CD14-positive monocyte (primary cell): ENCODE results near the gene EMID1. TPM values are rescaled to one million over a fixed set of nuclear protein-coding genes. Genes with fewer than 3 reads are reported as not detected.
A peak's percentile ranks its signal among the peaks of the same experiment; 100 is the strongest.

Experiments
- DNase-seq, 3 donors: peaks; one replicate each; pipeline ENCODE4 v3.0.0-alpha.2; 2011 to 2022
- H2AFZ ChIP-seq: 2 replicates; pipeline ENCODE4 v1.6.0; 2012; ENCODE audit warnings: mild to moderate bottlenecking, low read depth, low read length, inconsistent platforms; ENCODE audit not compliant: insufficient read depth, poor library complexity, severe bottlenecking
- H3K27ac ChIP-seq, 2 donors: 1 replicate in 1 of 2; 2 replicates in 1 of 2; pipeline ENCODE4 v1.5.1; 2012 to 2013; ENCODE audit warnings: low read length in 2 of 2, control low read depth in 1 of 2, inconsistent platforms in 1 of 2, low read depth in 1 of 2, mild to moderate bottlenecking in 1 of 2
- H3K27me3 ChIP-seq, 2 donors: one replicate each; pipeline versions ENCODE4 v1.6.0 to v1.6.1; 2011 to 2013; ENCODE audit warnings: low read length in 2 of 2; ENCODE audit not compliant: control insufficient read depth in 2 of 2, insufficient read depth in 2 of 2
- H3K36me3 ChIP-seq, 2 donors: replicated peaks in 1 of 2; 1 replicate in 1 of 2; 2 replicates in 1 of 2; pipeline versions ENCODE4 v1.5.1 to v1.6.1; 2012 to 2013; ENCODE audit warnings: low read length in 2 of 2, control low read depth in 1 of 2, inconsistent platforms in 1 of 2, mild to moderate bottlenecking in 1 of 2; ENCODE audit not compliant: insufficient read depth in 2 of 2, control insufficient read depth in 1 of 2
- H3K4me1 ChIP-seq, 2 donors: 1 replicate in 1 of 2; 2 replicates in 1 of 2; pipeline versions ENCODE4 v1.5.1 to v1.6.1; 2012 to 2013; ENCODE audit warnings: low read length in 2 of 2, control low read depth in 1 of 2, inconsistent platforms in 1 of 2, mild to moderate bottlenecking in 1 of 2, moderate library complexity in 1 of 2; ENCODE audit not compliant: insufficient read depth in 2 of 2, control insufficient read depth in 1 of 2
- H3K4me2 ChIP-seq: replicated peaks from 2 replicates; pipeline ENCODE3; 2012; ENCODE audit warnings: low read length, moderate library complexity, mild to moderate bottlenecking; ENCODE audit not compliant: poor library complexity, severe bottlenecking; ENCODE audit errors: extremely low read depth
- H3K4me3 ChIP-seq, 3 experiments: fragments of 200-600 bp in 1 of 3; sonication (generic) in 1 of 3; replicated peaks in 1 of 3; 1 replicate in 2 of 3; 2 replicates in 1 of 3; pipeline ENCODE4 v1.5.1; 2011 to 2013; ENCODE audit warnings: low read length in 3 of 3, mild to moderate bottlenecking in 3 of 3, control low read depth in 2 of 3, low read depth in 2 of 3, inconsistent platforms in 1 of 3, moderate library complexity in 1 of 3
- H3K79me2 ChIP-seq: 2 replicates; pipeline ENCODE4 v1.6.0; 2012; ENCODE audit warnings: mild to moderate bottlenecking, control low read depth, inconsistent platforms, low read length, moderate library complexity; ENCODE audit not compliant: insufficient read depth
- H3K9ac ChIP-seq: 2 replicates; pipeline ENCODE4 v1.6.0; 2017; ENCODE audit warnings: low read length, mild to moderate bottlenecking; ENCODE audit not compliant: insufficient read depth, poor library complexity, severe bottlenecking
- H3K9me3 ChIP-seq, 2 donors: replicated peaks in 1 of 2; 1 replicate in 1 of 2; 2 replicates in 1 of 2; pipeline versions ENCODE4 v1.5.1 to v1.6.1; 2012 to 2013; ENCODE audit warnings: low read length in 2 of 2, control low read depth in 1 of 2; ENCODE audit not compliant: control insufficient read depth in 1 of 2, insufficient read depth in 1 of 2
- H4K20me1 ChIP-seq: 2 replicates; pipeline ENCODE4 v1.6.0; 2012; ENCODE audit warnings: mild to moderate bottlenecking, low read length, control low read depth, moderate library complexity; ENCODE audit not compliant: insufficient read depth
- H3K27ac Mint-ChIP-seq, 7 donors: one replicate each; pipeline ENCODE4 v1.8.0; 2020; ENCODE audit warnings: mild to moderate bottlenecking in 7 of 7, mixed read lengths in 7 of 7, moderate library complexity in 6 of 7, inconsistent platforms in 2 of 7
- H3K27me3 Mint-ChIP-seq, 3 donors: one replicate each; pipeline ENCODE4 v1.8.0; 2021 to 2022; ENCODE audit warnings: low read depth in 3 of 3, mild to moderate bottlenecking in 3 of 3, mixed read lengths in 3 of 3, moderate library complexity in 3 of 3, inconsistent platforms in 1 of 3
- H3K36me3 Mint-ChIP-seq, 2 donors: one replicate each; pipeline ENCODE4 v1.8.0; 2020; ENCODE audit warnings: mixed read lengths in 2 of 2, inconsistent platforms in 1 of 2, mild to moderate bottlenecking in 1 of 2
- H3K4me1 Mint-ChIP-seq: one replicate; pipeline ENCODE4 v1.8.0; 2020; ENCODE audit warnings: mild to moderate bottlenecking, mixed read lengths
- H3K4me3 Mint-ChIP-seq, 2 donors: one replicate each; pipeline ENCODE4 v1.8.0; 2020; ENCODE audit warnings: mild to moderate bottlenecking in 2 of 2, mixed read lengths in 2 of 2, moderate library complexity in 1 of 2
- H3K9me3 Mint-ChIP-seq, 7 donors: one replicate each; pipeline ENCODE4 v1.8.0; 2020 to 2022; ENCODE audit warnings: mixed read lengths in 7 of 7, mild to moderate bottlenecking in 6 of 7, moderate library complexity in 6 of 7, inconsistent platforms in 2 of 7
- WGBS: methylation state at CpG from one replicate; pipeline ENCODE4 v1.1.5; 2013; ENCODE audit warnings: missing lambda C conversion rate; ENCODE audit not compliant: insufficient coverage; 5-methylcytosine and 5-hydroxymethylcytosine counted together
- intact Hi-C, 2 donors: fragments of 100-400 bp; cut with micrococcal nuclease; formaldehyde crosslinking; loops; one replicate each; pipeline versions ENCODE4 v1.15.0 to v1.15.1; 2023
- polyA plus RNA-seq, 3 donors: library from polyadenylated mRNA; depleted of rRNA in 1 of 3; unstranded in 2 of 3; stranded (reverse) in 1 of 3; fragments of 300-500 nt in 2 of 3; fragments of >200 nt in 1 of 3; fragmentation: Illumina TruSeq in 2 of 3; gene quantifications; 1 replicate in 2 of 3; 2 replicates in 1 of 3; pipeline ENCODE4 v1.2.3, GENCODE V29; 2012 to 2021
- TF ChIP-seq, protein P1 (sequence below): fragments of 200-600 bp; IDR thresholded peaks from one replicate; pipeline ENCODE4 v1.8.0; 2022; ENCODE audit warnings: antibody characterized with exemption, mild to moderate bottlenecking

Gene EMID1
- polyA plus RNA-seq, 3 donors: not detected

DNA sequence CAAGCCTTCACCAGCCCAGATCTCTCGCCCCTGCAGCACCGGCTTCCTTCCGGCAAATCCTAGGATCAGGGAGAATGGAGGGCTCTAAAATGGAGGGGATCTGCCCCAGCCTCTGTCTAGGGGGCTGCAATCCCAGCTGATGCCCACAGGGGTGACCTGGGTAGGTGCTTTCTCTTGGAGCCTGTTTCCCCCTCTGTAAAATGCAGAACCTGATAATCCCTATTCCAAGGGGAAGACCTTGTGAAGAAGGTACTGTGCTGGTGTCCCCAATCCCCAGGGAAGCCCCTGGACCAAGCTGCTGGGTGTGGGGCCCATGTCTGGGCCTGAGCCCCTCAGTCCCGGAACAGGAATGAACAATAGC is 2.8 kb downstream of the EMID1 start:
- Histone ChIP-seq H3K4me3 (no peak overlapping the region), H3K27me3 (peaks cover 6 to 36% of the 10 kb centered on the region in 2 donors), H3K36me3 (no peaks in the 10 kb centered on the region), H3K4me2 (no peak overlapping the region), H3K79me2 (no peaks in the 10 kb centered on the region), H4K20me1 (no peaks in the 10 kb centered on the region), H3K27ac (no peak overlapping the region), H3K4me1 (peaks cover 11 to 20% of the 10 kb centered on the region in 2 donors), H2AFZ (no peak overlapping the region), H3K9me3 (no peaks in the 10 kb centered on the region), H3K9ac (peak overlapping the region; percentile 21)
- H3K27me3 Mint-ChIP-seq: peaks cover 31 to 45% (median 34%) of the 10 kb centered on the region in 3 donors
- TF ChIP-seq, protein P1, sequence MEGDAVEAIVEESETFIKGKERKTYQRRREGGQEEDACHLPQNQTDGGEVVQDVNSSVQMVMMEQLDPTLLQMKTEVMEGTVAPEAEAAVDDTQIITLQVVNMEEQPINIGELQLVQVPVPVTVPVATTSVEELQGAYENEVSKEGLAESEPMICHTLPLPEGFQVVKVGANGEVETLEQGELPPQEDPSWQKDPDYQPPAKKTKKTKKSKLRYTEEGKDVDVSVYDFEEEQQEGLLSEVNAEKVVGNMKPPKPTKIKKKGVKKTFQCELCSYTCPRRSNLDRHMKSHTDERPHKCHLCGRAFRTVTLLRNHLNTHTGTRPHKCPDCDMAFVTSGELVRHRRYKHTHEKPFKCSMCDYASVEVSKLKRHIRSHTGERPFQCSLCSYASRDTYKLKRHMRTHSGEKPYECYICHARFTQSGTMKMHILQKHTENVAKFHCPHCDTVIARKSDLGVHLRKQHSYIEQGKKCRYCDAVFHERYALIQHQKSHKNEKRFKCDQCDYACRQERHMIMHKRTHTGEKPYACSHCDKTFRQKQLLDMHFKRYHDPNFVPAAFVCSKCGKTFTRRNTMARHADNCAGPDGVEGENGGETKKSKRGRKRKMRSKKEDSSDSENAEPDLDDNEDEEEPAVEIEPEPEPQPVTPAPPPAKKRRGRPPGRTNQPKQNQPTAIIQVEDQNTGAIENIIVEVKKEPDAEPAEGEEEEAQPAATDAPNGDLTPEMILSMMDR: no peak
- intact Hi-C loops: no loop called here
- DNase-seq: no peak
- peaks cover 1 to 2% of the 10 kb centered on the region in 2 donors for H3K36me3 Mint-ChIP-seq
- peaks cover 0 to 6% (median 0%) of the 10 kb centered on the region in 7 donors for H3K9me3 Mint-ChIP-seq
- H3K27ac Mint-ChIP-seq: no peak overlapping the region
- no peak overlapping the region for H3K4me3 Mint-ChIP-seq
- peaks cover 17% of the 10 kb centered on the region for H3K4me1 Mint-ChIP-seq
- WGBS: 23% methylated on average over 3 of the region's 4 CpGs

DNA sequence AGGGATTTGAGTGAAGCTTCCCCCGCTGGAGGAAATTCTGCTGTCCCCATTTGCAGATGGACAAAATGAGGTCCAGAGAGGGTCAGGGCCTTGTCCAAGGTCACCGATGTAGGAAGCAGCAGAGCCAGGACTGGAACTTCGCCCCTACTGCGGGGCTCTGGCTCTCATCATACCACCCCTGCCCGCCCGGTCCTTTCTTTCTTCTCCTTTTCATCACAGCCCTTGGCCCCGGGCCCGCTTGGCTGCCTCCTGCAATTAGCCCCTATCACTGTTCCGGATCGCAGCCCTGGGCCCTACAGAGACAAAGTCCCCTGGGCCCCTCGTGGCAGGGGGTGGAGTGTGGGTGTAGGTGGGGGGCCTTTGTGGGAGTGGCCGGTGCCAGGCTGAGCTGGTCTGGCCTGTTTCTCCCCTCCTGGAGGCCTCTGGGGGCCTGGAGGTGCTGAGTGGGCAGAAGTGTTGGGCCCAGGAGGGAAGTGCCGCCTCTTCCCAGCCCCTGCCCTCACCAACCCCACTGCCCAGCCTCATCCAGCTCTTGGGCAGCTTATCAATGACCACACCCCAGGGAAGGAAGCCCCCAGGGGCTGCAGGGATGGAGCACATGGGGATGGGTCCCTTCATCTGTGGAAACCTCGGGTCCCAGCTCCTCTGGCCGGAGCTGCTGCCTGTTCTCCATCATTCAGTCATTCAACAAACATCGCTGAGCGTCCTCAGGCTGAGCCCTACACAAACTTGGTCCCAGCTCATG is 3.4 kb downstream of the EMID1 start:
- Histone ChIP-seq H3K4me1 (peaks cover 11 to 20% of the 10 kb centered on the region in 2 donors), H3K4me2 (no peak overlapping the region), H3K4me3 (no peak overlapping the region), H3K9me3 (no peaks in the 10 kb centered on the region), H3K79me2 (no peaks in the 10 kb centered on the region), H4K20me1 (no peaks in the 10 kb centered on the region), H3K27me3 (peaks cover 6 to 36% of the 10 kb centered on the region in 2 donors), H3K36me3 (no peaks in the 10 kb centered on the region), H3K27ac (no peak overlapping the region), H2AFZ (no peak overlapping the region), H3K9ac (peak overlapping the region; percentile 21)
- Mint-ChIP-seq H3K27me3 (peaks cover 31 to 44% (median 34%) of the 10 kb centered on the region in 3 donors), H3K4me3 (no peak overlapping the region), H3K9me3 (peaks cover 0 to 6% (median 0%) of the 10 kb centered on the region in 7 donors), H3K27ac (peak overlapping the region in 1 of 7 donors; percentile 66), H3K4me1 (peaks cover 17% of the 10 kb centered on the region), H3K36me3 (peaks cover 1 to 2% of the 10 kb centered on the region in 2 donors)
- intact Hi-C loops: no loop called here
- TF ChIP-seq, protein P1: no peak
- WGBS: 3% methylated on average over 6 of the region's 17 CpGs
- no peak for DNase-seq
